CD4-positive, alpha-beta T cell treated with Interleukin-6 for 4 hours (primary cell): Measurements from ENCODE around the gene GLRX.

Experiments used
- DNase-seq: peaks from one replicate; pipeline ENCODE4 v3.0.0-alpha.2; 2020; ENCODE audit warnings: mixed read lengths

Gene GLRX

DNA sequence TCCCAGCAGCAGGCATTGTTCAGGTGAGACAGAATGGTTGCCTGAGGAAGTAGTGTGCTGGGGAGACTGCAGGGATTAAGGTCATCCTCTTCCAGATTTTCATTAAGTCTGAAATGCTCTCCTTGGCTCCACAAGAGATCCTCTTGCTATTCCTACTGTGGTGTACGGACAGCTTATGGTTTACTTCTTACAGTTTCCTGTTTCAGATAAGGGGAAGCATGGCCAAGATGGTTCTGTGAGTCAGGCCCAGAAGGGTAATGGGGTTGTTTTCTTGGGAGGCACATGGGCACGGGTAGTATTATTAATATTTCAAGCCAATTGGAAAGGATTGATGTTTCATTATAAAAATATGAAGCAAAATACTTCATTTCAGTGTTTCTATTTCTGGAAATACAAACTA lies 42.9 kb downstream of the GLRX start:
- DNase-seq: no peak

DNA sequence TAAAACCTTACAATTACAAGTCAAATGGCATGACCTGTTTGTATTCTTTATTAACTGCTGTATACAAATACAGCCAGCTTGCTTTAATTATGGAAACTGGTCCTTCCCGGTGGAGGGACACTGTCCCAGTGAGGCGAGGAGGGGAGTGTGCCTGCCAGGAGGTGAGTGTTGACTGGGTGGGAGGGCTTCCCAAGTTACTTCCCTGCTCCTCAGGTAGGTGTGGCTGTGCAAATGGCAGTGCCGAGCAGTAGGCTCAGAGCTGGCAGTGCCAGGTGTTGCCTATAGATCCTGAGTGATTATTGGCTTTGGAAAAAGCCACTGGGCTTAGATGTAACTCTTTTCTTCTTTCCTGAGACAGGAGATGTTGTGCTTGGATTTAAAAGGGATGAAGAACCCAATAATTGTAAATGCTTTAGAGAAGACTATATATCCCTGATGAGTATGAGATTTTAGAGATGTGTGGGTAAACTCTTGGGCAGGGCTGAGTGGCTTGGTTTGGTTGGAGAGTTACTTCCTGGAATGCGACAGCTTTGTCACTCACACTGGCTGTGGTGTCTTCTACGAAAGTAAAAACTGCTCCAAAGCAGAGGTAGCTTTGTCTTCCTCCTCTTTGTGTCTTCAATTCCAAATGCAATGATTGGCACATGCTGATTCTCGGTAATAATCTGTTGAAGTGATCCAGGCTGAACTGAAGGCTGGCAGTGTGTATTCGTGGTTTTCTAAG lies 43.7 kb downstream of the GLRX start:
- DNase-seq: no peak

DNA sequence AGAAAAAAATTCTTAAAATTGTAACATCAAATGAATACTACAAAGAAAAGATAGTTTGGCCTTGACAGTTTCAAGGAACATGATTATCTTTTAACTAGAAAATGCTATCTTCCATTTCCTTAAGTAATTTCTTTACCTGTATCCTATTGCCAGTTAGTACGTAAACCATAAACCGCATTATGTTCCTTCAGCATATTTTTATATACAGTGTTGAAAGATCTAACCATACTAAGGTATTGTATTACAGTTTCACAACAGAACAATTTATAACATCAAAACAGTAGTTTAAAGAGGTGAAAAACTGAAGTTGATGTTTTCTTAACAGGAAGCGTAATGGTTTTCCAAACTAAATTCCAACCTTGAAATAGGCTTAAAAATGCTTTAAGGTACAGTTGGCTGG lies 45.1 kb downstream of the GLRX start:
- no peak for DNase-seq

DNA sequence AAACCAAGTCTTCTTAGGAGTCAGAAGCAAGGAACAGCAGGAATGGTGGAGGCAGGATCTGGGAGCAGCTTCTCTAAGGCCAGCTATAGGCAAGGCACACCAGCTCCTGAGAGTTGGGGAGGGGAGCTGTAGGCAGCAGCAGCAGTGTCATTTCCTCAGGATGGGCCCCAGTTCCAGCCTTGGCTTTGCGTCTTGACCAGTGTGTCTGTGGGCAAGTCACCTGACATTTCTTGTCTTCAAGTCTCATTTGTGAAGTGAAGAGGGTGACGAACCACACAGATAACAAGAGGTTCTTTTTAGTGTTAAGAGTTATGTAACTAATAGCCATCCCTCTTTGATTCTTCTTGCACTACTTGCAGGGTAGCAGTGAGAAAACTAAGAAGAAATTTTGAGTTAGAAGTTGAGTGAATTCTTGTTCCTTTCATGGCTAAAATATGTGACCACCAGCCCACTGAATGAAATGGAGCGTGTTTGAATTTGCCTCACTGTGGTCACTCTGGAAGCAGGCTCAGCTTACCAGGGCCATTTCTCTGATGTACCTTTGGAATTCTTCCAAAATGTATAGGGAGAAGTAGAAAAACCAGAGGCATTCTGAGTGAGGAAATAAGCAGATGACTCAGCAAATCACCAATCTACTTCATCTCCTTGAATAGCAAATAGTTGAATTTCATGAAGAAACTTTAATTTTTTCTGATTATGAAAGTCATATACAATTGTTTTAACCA lies 49.0 kb downstream of the GLRX start:
- DNase-seq: no peak

DNA sequence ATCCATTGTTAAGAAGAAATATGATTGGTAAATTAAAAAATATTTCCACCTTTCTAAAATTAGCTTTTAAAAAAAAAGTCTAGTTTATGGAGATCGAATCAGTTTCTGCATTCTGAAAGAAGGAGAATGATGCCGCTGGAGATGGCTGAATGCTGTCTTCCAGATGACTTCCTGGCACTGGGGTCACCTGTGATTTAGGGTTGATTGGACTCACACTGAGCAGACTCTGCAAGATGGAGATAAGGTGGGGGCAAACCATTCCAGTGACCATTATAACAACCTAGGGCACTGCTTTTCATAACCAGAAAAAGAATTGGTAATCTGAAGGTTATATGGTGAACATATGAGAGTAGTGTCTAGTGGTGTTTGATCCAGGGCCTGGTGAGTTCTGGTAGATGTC lies 50.6 kb downstream of the GLRX start:
- DNase-seq: no peak

DNA sequence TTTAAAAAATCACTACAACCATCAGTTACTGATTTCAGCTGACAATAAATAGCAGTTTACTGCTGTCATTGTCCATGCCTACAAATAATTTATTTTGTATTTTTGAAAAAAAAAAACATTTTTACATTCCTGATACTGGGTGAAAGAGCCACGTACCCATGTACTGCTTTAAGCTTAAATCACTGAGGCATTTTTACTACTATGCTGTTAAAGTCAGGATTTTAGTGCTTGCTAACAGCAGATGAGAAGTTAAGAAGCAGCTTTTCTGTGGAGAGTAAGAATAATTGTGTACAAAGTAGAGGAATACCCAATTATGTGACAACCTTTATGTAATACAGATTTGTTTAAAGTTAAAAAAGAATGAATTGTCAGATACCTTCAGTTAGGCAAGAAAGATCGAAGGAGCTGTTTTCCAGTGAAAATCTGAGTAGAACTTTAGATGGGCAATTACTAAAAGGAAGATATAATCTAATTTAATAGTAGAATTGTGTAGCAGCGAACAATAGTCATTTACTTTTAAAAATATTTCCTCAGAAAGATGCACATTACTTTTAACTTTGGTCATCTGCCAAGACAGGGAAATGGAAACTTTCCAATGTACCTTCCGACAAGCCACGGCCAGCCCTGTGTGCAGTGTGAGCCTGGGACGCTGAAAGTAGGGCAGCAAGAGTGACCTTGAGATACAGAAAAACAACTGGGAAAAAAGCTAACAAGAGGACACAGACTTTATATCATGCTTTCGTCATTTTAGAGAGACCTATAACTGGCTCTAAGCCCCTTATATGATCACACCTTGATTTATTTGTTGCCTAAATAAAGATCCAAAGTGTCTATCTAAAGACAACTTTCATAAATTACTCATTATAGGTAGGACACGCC lies 51.5 kb downstream of the GLRX start:
- DNase-seq: no peak

DNA sequence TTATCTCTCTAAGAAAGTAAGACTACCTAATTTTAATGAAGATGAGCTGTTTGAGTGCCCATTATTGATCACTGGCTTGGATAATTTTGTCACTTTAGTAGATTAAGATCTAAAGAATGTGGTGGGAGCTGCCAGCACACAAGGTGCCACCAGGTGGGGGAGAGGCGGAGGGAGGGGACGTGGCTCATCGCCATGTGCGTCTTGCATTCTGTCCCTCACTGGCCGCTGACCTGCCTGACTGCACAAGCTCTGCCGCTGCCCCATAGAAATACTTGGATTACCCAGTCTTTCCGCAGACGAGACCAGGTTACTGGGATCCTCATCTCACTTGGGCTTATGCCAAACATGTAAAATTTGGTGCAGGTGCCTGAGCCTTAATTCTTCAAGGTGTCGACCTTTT lies 53.8 kb downstream of the GLRX start:
- DNase-seq: no peak

DNA sequence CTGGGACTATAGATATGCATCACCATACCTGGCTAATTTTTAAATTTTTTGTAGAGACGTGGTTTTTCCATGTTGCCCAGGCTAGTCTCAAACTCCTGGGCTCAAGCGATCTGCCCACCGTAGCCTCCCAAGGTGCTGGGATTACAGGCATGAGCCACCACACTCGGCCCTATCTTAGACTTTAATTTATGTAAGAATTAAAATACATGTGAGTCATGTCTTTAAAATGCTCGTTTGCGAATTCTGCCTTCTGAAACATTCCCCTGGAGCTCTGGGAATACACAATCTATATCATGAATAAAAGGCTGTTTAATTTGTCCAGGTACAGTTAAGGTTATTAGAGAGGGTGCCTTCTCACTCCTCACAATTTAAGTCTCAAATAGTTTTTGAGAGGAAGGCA lies 58.6 kb downstream of the GLRX start:
- no peak for DNase-seq
